ENCODE measurements around the gene NCAM2. TPM values are rescaled to one million over a fixed set of nuclear protein-coding genes. Genes with fewer than 3 reads are reported as not detected.

NCAM2 gene
- polyA plus RNA-seq, 4 donors, result 0.65 to 1.7 TPM; not detected in 2

- FAIRE-seq (no peak), DNase-seq (no peak)
- H3K4me1 ChIP-seq (ENCODE audit: control insufficient read depth in 3 of 3, insufficient read depth in 2 of 3, low read depth in 1 of 3, low read length in 2 of 3), result no peaks in the 10 kb centered on the region
- WGBS, 3 donors, result 82 to 86% (median 84%) methylated on average over 2 of the region's 2 CpGs
- no peak overlapping the region for H3K4me3 ChIP-seq (ENCODE audit: low read depth in 1 of 3, low read length in 3 of 3)
- no peak overlapping the region for H3K27ac ChIP-seq (ENCODE audit: low read depth in 1 of 3, low read length in 2 of 3)
- no peaks in the 10 kb centered on the region for H3K27me3 ChIP-seq (ENCODE audit: control insufficient read depth in 3 of 3, insufficient read depth in 3 of 3, low read length in 3 of 3)
- H3K36me3 ChIP-seq (ENCODE audit: control insufficient read depth in 3 of 3, insufficient read depth in 2 of 3, low read depth in 1 of 3, low read length in 3 of 3), result no peaks in the 10 kb centered on the region
- H3K9me3 ChIP-seq (ENCODE audit: control insufficient read depth in 2 of 2, insufficient read depth in 1 of 2, low read depth in 1 of 2, low read length in 1 of 2), result peaks cover 4 to 22% of the 10 kb centered on the region in 2 donors
Observed at GRCh38 chr21:21559285-21560045, 561.3 kb downstream of the NCAM2 start.

All from small intestine (tissue), 7 donors.